GM23338 (cell line): ENCODE results near the gene CARNS1.

ENCODE experiments used
- EZH2 ChIP-seq: fragments of 200-600 bp; sonication (generic); IDR thresholded peaks from one replicate; pipeline ENCODE4 v1.8.0; 2017; ENCODE audit warnings: antibody characterized with exemption, mild to moderate bottlenecking, low read depth; ENCODE audit not compliant: unreplicated experiment
- EZH2phosphoT487 ChIP-seq: fragments of 200-600 bp; sonication (generic); IDR thresholded peaks from one replicate; pipeline ENCODE4 v1.8.1; 2018; ENCODE audit warnings: antibody characterized with exemption; ENCODE audit not compliant: unreplicated experiment
- JUNB ChIP-seq: IDR thresholded peaks from one replicate; pipeline ENCODE4 v1.6.1; 2016; ENCODE audit warnings: antibody characterized with exemption; ENCODE audit not compliant: unreplicated experiment
- TF ChIP-seq, protein P1 (sequence below), 2 experiments: fragments of 200-600 bp in 1 of 2; sonication (generic) in 1 of 2; conservative IDR thresholded peaks; 2 replicates each; pipeline versions ENCODE4 v1.5.1 to v1.6.1; 2016 to 2017; ENCODE audit warnings: antibody characterized with exemption in 2 of 2, low read depth in 2 of 2, mild to moderate bottlenecking in 2 of 2, moderate library complexity in 1 of 2

DNA sequence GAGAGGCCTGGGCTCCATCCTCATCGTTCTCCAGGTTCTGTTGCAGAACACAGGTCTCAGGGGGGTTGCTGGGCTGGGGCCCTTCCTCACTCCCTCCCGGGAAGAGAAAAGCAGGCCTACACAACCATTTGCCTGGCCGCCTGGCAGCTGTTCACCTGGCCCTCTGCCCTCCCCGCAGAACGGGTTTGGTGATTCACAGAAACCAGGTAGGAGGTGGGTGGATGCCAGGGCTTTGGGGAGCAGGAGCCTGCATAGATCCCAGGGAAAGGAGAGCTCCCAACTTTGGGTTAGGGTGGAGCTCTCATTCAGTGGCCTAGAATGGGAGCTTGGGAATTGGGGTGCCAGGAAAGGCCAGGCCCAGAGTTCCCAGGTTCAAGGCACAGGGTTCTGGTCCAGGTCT is 52.6 kb downstream of the CARNS1 start:
- TF ChIP-seq, protein P1, sequence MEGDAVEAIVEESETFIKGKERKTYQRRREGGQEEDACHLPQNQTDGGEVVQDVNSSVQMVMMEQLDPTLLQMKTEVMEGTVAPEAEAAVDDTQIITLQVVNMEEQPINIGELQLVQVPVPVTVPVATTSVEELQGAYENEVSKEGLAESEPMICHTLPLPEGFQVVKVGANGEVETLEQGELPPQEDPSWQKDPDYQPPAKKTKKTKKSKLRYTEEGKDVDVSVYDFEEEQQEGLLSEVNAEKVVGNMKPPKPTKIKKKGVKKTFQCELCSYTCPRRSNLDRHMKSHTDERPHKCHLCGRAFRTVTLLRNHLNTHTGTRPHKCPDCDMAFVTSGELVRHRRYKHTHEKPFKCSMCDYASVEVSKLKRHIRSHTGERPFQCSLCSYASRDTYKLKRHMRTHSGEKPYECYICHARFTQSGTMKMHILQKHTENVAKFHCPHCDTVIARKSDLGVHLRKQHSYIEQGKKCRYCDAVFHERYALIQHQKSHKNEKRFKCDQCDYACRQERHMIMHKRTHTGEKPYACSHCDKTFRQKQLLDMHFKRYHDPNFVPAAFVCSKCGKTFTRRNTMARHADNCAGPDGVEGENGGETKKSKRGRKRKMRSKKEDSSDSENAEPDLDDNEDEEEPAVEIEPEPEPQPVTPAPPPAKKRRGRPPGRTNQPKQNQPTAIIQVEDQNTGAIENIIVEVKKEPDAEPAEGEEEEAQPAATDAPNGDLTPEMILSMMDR (conservative IDR thresholded peaks at IDR 0.05; ENCODE audit: low read depth in 2 of 2) = no peak
- TF ChIP-seq EZH2 (no peak), EZH2phosphoT487 (no peak), JUNB (no peak)
